MCF 10A (cell line): ENCODE data around the gene TANGO6. TPM values are rescaled to one million over a fixed set of nuclear protein-coding genes. Genes with fewer than 3 reads are reported as not detected.

ENCODE experiments used
- BruUV-seq: library from RNA; stranded (reverse); fragments of 400-500 nt; replicated peaks from 2 replicates; lab custom pipeline; 2021; lab: Mats Ljungman, UMichigan
- CTCF ChIA-PET: fragments of 300-600 bp; sonication (Branson Sonifier 250); formaldehyde crosslinking; extraction: SDS; loops from one replicate; lab custom pipeline; 2021; ENCODE audit warnings: antibody characterized with exemption, inconsistent platforms; lab: Yijun Ruan, JAX
- POLR2A ChIA-PET: fragments of 300-600, 350-650 bp; sonication (Branson Sonifier 250); formaldehyde crosslinking; extraction: SDS; loops from one replicate; lab custom pipeline; 2020; ENCODE audit warnings: antibody characterized with exemption, inconsistent platforms; lab: Yijun Ruan, JAX
- DNase-seq: peaks from one replicate; pipeline ENCODE4 v3.0.0-alpha.2; 2018; ENCODE audit not compliant: unreplicated experiment
- H3K27ac Mint-ChIP-seq: one replicate; pipeline ENCODE4 v1.8.0; 2022; ENCODE audit warnings: mild to moderate bottlenecking, low read depth, mixed read lengths; ENCODE audit not compliant: unreplicated experiment
- H3K27me3 Mint-ChIP-seq: one replicate; pipeline ENCODE4 v1.8.0; 2022; ENCODE audit warnings: mixed read lengths; ENCODE audit not compliant: insufficient read depth, unreplicated experiment
- H3K36me3 Mint-ChIP-seq: one replicate; pipeline ENCODE4 v1.8.0; 2022; ENCODE audit warnings: mild to moderate bottlenecking, moderate library complexity, mixed read lengths; ENCODE audit not compliant: insufficient read depth, unreplicated experiment
- H3K4me1 Mint-ChIP-seq: one replicate; pipeline ENCODE4 v1.8.0; 2022; ENCODE audit warnings: mixed read lengths; ENCODE audit not compliant: insufficient read depth, unreplicated experiment
- H3K4me3 Mint-ChIP-seq: one replicate; pipeline ENCODE4 v1.8.0; 2022; ENCODE audit warnings: mild to moderate bottlenecking, moderate library complexity, mixed read lengths; ENCODE audit not compliant: unreplicated experiment
- H3K9me3 Mint-ChIP-seq: one replicate; pipeline ENCODE4 v1.8.0; 2022; ENCODE audit warnings: mixed read lengths; ENCODE audit not compliant: unreplicated experiment
- intact Hi-C: fragments of 100-400 bp; cut with micrococcal nuclease; formaldehyde crosslinking; loops from 2 replicates; pipeline ENCODE4 v1.14.1; 2022
- total RNA-seq: library from RNA; stranded (reverse); gene quantifications from 2 replicates; pipeline ENCODE4 v1.2.3, GENCODE V29; 2022
- TF ChIP-seq, protein P1 (sequence below): fragments of 200-600 bp; IDR thresholded peaks from one replicate; pipeline ENCODE4 v1.8.0; 2022; ENCODE audit warnings: antibody characterized with exemption, mild to moderate bottlenecking; ENCODE audit not compliant: unreplicated experiment

The TANGO6 gene
- total RNA-seq, 1 experiment from 2014 or later, result 21.8 TPM

GRCh38 chr16:68992521-68992920 is 149.2 kb downstream of the TANGO6 start:
- ChIA-PET CTCF (interaction anchor here (0.6 to 0.8 kb wide), 3 partner anchors 10 to 121 kb away, joined by 3 to 5 read pairs (median 3); no protein-coding TSS in a partner anchor), POLR2A (interaction anchor here (0.7 to 1.8 kb wide), 4 partner anchors 39 to 132 kb away, joined by 3 to 4 read pairs (median 4); no protein-coding TSS in a partner anchor)
- Mint-ChIP-seq H3K27ac (peak overlapping the region; percentile 77), H3K4me1 (peaks cover 38% of the 10 kb centered on the region), H3K36me3 (peaks cover 5% of the 10 kb centered on the region), H3K4me3 (no peak overlapping the region), H3K9me3 (peaks cover 5% of the 10 kb centered on the region), H3K27me3 (no peaks in the 10 kb centered on the region)
- no TSS peak for BruUV-seq
- TF ChIP-seq, protein P1, sequence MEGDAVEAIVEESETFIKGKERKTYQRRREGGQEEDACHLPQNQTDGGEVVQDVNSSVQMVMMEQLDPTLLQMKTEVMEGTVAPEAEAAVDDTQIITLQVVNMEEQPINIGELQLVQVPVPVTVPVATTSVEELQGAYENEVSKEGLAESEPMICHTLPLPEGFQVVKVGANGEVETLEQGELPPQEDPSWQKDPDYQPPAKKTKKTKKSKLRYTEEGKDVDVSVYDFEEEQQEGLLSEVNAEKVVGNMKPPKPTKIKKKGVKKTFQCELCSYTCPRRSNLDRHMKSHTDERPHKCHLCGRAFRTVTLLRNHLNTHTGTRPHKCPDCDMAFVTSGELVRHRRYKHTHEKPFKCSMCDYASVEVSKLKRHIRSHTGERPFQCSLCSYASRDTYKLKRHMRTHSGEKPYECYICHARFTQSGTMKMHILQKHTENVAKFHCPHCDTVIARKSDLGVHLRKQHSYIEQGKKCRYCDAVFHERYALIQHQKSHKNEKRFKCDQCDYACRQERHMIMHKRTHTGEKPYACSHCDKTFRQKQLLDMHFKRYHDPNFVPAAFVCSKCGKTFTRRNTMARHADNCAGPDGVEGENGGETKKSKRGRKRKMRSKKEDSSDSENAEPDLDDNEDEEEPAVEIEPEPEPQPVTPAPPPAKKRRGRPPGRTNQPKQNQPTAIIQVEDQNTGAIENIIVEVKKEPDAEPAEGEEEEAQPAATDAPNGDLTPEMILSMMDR, result no peak
- intact Hi-C loops, result no loop called here
- peak; percentile 48 for DNase-seq

DNA sequence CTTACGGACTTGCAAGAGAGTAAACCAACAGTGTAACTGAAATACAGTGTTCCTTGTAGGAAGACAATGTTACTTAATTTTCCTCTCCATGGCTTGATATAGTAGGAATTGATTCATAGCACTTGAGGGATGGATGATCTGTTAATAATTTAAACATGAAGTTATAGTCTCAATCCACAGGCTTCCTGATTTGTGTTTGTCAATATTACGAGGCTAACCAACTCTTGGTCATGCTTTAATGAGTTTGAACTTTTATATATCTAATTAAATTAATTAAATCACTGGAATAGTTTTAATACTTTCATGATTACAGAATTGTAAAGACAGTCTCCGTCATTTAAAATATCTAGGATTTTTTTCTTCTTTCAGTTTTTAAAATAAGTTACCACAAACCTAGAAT is 150.1 kb downstream of the TANGO6 start:
- no TSS peak for BruUV-seq
- H3K4me1 Mint-ChIP-seq, result peaks cover 38% of the 10 kb centered on the region
- DNase-seq, result no peak
- H3K27me3 Mint-ChIP-seq, result no peaks in the 10 kb centered on the region
- ChIA-PET POLR2A (interaction anchor here (1.2 to 2.4 kb wide), 3 partner anchors 40 to 80 kb away, joined by 3 to 7 read pairs (median 4); no protein-coding TSS in a partner anchor), CTCF (interaction anchor here (0.7 to 0.9 kb wide), 4 partner anchors 15 to 142 kb away, joined by 3 read pairs; partner anchors contain the start of gene HAS3)
- H3K36me3 Mint-ChIP-seq, result no peaks in the 10 kb centered on the region
- intact Hi-C loops, result no loop called here
- peaks cover 5% of the 10 kb centered on the region for H3K9me3 Mint-ChIP-seq
- TF ChIP-seq, protein P1, result no peak
- no peak overlapping the region for H3K4me3 Mint-ChIP-seq
- H3K27ac Mint-ChIP-seq, result peak overlapping the region; percentile 93

- Mint-ChIP-seq H3K4me1 (peaks cover 38% of the 10 kb centered on the region), H3K9me3 (peaks cover 5% of the 10 kb centered on the region), H3K4me3 (no peak overlapping the region), H3K36me3 (no peaks in the 10 kb centered on the region), H3K27me3 (no peaks in the 10 kb centered on the region), H3K27ac (peak overlapping the region; percentile 93)
- peak; percentile 77 for DNase-seq
- intact Hi-C loops, result no loop called here
- ChIA-PET CTCF (interaction anchor here (0.6 to 0.9 kb wide), 5 partner anchors 16 to 130 kb away, joined by 3 to 4 read pairs (median 3); partner anchors contain the start of gene HAS3), POLR2A (interaction anchor here (0.6 to 2.4 kb wide), 6 partner anchors 13 to 760 kb away, joined by 3 to 7 read pairs (median 3); partner anchors contain the start of gene CDH3)
- TF ChIP-seq, protein P1, result no peak
- no TSS peak for BruUV-seq
Observed at GRCh38 chr16:68993885-68994284, 150.6 kb downstream of the TANGO6 start.

- Mint-ChIP-seq H3K27ac (peak overlapping the region; percentile 93), H3K36me3 (no peaks in the 10 kb centered on the region), H3K9me3 (peaks cover 5% of the 10 kb centered on the region), H3K27me3 (no peaks in the 10 kb centered on the region), H3K4me1 (peaks cover 38% of the 10 kb centered on the region), H3K4me3 (no peak overlapping the region)
- no peak for DNase-seq
- CTCF ChIA-PET, result interaction anchor here (0.6 to 1.8 kb wide), 10 partner anchors 16 to 196 kb away, joined by 3 to 6 read pairs (median 3); partner anchors contain the start of gene HAS3
- BruUV-seq, result no TSS peak
- intact Hi-C loops, result no loop called here
- POLR2A ChIA-PET, result interaction anchor here (0.6 to 2.4 kb wide), 11 partner anchors 8 to 759 kb away, joined by 3 to 8 read pairs (median 5); partner anchors contain the start of genes CDH3 and HAS3
- TF ChIP-seq, protein P1, result no peak
Observed at GRCh38 chr16:68994324-68994723, 151.0 kb downstream of the TANGO6 start.
